Body of pancreas (tissue), 4 donors: ENCODE data around the gene CREB3L1.

ENCODE experiments used
- POLR2A ChIP-seq, 3 donors: fragments of 450-650 bp; IDR thresholded peaks; one replicate each; pipeline ENCODE4 v1.6.1; 2016; ENCODE audit warnings: antibody characterized with exemption in 3 of 3, mild to moderate bottlenecking in 2 of 3
- TF ChIP-seq, protein P1 (sequence below), 7 experiments: fragments of 450-650 bp in 4 of 7; fragments of 200-600 bp in 3 of 7; sonication (generic) in 3 of 7; IDR thresholded peaks; one replicate each; pipeline ENCODE4 v1.5.1; 2016 to 2019; ENCODE audit warnings: antibody characterized with exemption in 7 of 7

DNA sequence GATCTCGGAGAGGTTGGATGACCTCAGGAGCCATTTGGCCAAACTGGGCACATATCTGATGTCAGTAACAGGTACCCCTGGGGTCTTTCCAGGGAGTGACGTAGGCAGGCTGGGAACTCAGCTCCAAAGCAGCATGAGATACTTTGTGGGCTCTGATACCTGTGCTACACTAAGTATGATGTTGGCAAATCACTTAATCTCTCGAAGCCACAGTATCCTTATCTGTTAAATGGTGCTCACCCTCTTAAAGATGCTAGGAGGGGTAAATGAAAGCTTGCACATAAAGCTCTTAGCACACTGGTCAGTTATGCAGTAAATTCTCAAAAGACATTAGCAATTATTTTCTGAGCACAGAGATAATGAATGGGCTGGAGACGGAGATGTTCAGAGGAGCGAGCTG, 52.7 kb downstream of the CREB3L1 start:
- TF ChIP-seq, protein P1, sequence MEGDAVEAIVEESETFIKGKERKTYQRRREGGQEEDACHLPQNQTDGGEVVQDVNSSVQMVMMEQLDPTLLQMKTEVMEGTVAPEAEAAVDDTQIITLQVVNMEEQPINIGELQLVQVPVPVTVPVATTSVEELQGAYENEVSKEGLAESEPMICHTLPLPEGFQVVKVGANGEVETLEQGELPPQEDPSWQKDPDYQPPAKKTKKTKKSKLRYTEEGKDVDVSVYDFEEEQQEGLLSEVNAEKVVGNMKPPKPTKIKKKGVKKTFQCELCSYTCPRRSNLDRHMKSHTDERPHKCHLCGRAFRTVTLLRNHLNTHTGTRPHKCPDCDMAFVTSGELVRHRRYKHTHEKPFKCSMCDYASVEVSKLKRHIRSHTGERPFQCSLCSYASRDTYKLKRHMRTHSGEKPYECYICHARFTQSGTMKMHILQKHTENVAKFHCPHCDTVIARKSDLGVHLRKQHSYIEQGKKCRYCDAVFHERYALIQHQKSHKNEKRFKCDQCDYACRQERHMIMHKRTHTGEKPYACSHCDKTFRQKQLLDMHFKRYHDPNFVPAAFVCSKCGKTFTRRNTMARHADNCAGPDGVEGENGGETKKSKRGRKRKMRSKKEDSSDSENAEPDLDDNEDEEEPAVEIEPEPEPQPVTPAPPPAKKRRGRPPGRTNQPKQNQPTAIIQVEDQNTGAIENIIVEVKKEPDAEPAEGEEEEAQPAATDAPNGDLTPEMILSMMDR (IDR thresholded peaks at IDR 0.05) = no peak
- TF ChIP-seq POLR2A (IDR thresholded peaks at IDR 0.05) = no peak
